AG04450 (cell line): Measurements from ENCODE around the gene CRNN. TPM values are rescaled to one million over a fixed set of nuclear protein-coding genes. Genes with fewer than 3 reads are reported as not detected.

Experiments used
- CTCF ChIA-PET: fragments of 300-600, 350-600 bp; formaldehyde crosslinking; extraction: SDS; loops from one replicate; lab custom pipeline; 2022; ENCODE audit warnings: antibody characterized with exemption, inconsistent platforms; lab: Charles Lee
- POLR2A ChIA-PET: fragments of 350-600 bp; formaldehyde crosslinking; extraction: SDS; loops from one replicate; lab custom pipeline; 2021; ENCODE audit warnings: antibody characterized with exemption, inconsistent platforms; lab: Yijun Ruan, JAX
- DNase-seq: peaks from one replicate; pipeline ENCODE4 v3.0.0-alpha.2; 2011; ENCODE audit warnings: low read depth, low spot score
- H3K27ac ChIP-seq: one replicate; pipeline ENCODE4 v1.5.1; 2012; ENCODE audit warnings: low read depth, low read length, control low read depth
- H3K27me3 ChIP-seq: one replicate; pipeline ENCODE4 v1.6.0; 2012; ENCODE audit warnings: low read length; ENCODE audit not compliant: control insufficient read depth, insufficient read depth
- H3K4me3 ChIP-seq: 2 replicates; pipeline ENCODE4 v1.5.1; 2011; ENCODE audit warnings: mild to moderate bottlenecking, low read depth, low read length, control low read depth
- H3K9me3 ChIP-seq: 2 replicates; pipeline ENCODE4 v1.5.1; 2012; ENCODE audit warnings: low read length; ENCODE audit not compliant: control insufficient read depth, insufficient read depth
- CTCF ChIP-seq: IDR thresholded peaks from 2 replicates; pipeline ENCODE4 v1.5.1; 2011; ENCODE audit warnings: low read depth, low read length, control low read depth, inconsistent platforms
- polyA plus RNA-seq: library from polyadenylated mRNA; depleted of rRNA; stranded (reverse); fragments of >200 nt; gene quantifications from 2 replicates; pipeline ENCODE4 v1.2.3, GENCODE V29; 2011

Gene CRNN
- polyA plus RNA-seq, 1 experiment = not detected

- CTCF ChIA-PET = interaction anchor here (0.9 kb wide), 1 partner anchor 22 kb away, joined by 6 read pairs; no protein-coding TSS in a partner anchor
Measured at GRCh38 chr1:152436593-152437496, 22.8 kb upstream of the CRNN start.

GRCh38 chr1:152427458-152427857 is 13.4 kb upstream of the CRNN start:
- no peak overlapping the region for H3K4me3 ChIP-seq
- no peaks in the 10 kb centered on the region for H3K27me3 ChIP-seq
- no peak overlapping the region for H3K27ac ChIP-seq
- peaks cover 5% of the 10 kb centered on the region; the same call in 1 of the 2 replicates for H3K9me3 ChIP-seq
- ChIA-PET CTCF (no interaction called here), POLR2A (no interaction called here)
- no peak for TF ChIP-seq CTCF
- DNase-seq = no peak

More at GRCh38 chr1:152436593-152437496, 22.8 kb upstream of the CRNN start:
- H3K27ac ChIP-seq = no peak overlapping the region
- TF ChIP-seq CTCF = no peak
- no peaks in the 10 kb centered on the region for H3K27me3 ChIP-seq
- DNase-seq = no peak
- POLR2A ChIA-PET = no interaction called here
- H3K4me3 ChIP-seq = no peak overlapping the region
- no peaks in the 10 kb centered on the region for H3K9me3 ChIP-seq

- no peak overlapping the region for H3K4me3 ChIP-seq
- no peaks in the 10 kb centered on the region for H3K27me3 ChIP-seq
- ChIA-PET POLR2A (no interaction called here), CTCF (no interaction called here)
- DNase-seq = no peak
- no peak overlapping the region for H3K27ac ChIP-seq
- no peak for TF ChIP-seq CTCF
- H3K9me3 ChIP-seq = peaks cover 5% of the 10 kb centered on the region; the same call in 1 of the 2 replicates
Measured at GRCh38 chr1:152426731-152427130, 12.7 kb upstream of the CRNN start.

GRCh38 chr1:152419917-152420316 is 5.9 kb upstream of the CRNN start:
- no peak overlapping the region for H3K27ac ChIP-seq
- TF ChIP-seq CTCF = no peak
- CTCF ChIA-PET = no interaction called here
- POLR2A ChIA-PET = no interaction called here
- no peak for DNase-seq
- no peaks in the 10 kb centered on the region for H3K27me3 ChIP-seq
- H3K9me3 ChIP-seq = no peaks in the 10 kb centered on the region; the same call in 1 of the 2 replicates
- H3K4me3 ChIP-seq = no peak overlapping the region

- no peak for TF ChIP-seq CTCF
- DNase-seq = no peak
- Histone ChIP-seq H3K27me3 (no peaks in the 10 kb centered on the region), H3K4me3 (no peak overlapping the region), H3K9me3 (peaks cover 15% of the 10 kb centered on the region), H3K27ac (no peak overlapping the region)
- POLR2A ChIA-PET = no interaction called here
- CTCF ChIA-PET = no interaction called here
Measured at GRCh38 chr1:152415454-152416227, 1.6 kb upstream of the CRNN start.
